Heart right ventricle (tissue), 16 donors: ENCODE measurements around the gene CD276. TPM values are rescaled to one million over a fixed set of nuclear protein-coding genes. Genes with fewer than 3 reads are reported as not detected.

Experiments
- ATAC-seq, 8 donors: fragments of 200-7000 bp; cut with Tn5 transposase; one replicate each; pipeline ENCODE4 v1.9.1; 2020; ENCODE audit warnings: mild to moderate bottlenecking in 8 of 8, moderate library complexity in 8 of 8, moderate number of reproducible peaks in 1 of 8
- DNase-seq, 2 donors: peaks; one replicate each; pipeline ENCODE4 v3.0.0-alpha.2; 2020
- H3K27ac ChIP-seq, 10 donors: fragments of 200-600 bp; sonication (generic) in 2 of 10; one replicate each; pipeline versions ENCODE4 v1.5.0 to v1.8.0; 2020 to 2022; ENCODE audit warnings: mild to moderate bottlenecking in 3 of 10
- H3K27me3 ChIP-seq, 7 donors: fragments of 200-600 bp; one replicate each; pipeline ENCODE4 v1.8.0; 2021 to 2022; ENCODE audit warnings: mild to moderate bottlenecking in 2 of 7
- H3K36me3 ChIP-seq, 9 donors: fragments of 200-600 bp; sonication (generic) in 1 of 9; one replicate each; pipeline versions ENCODE4 v1.5.0 to v1.8.0; 2020 to 2022; ENCODE audit warnings: mild to moderate bottlenecking in 2 of 9
- H3K4me1 ChIP-seq, 9 donors: fragments of 200-600 bp; sonication (generic) in 1 of 9; one replicate each; pipeline versions ENCODE4 v1.5.0 to v1.8.0; 2020 to 2022; ENCODE audit warnings: mild to moderate bottlenecking in 4 of 9
- H3K4me3 ChIP-seq, 10 donors: fragments of 200-600 bp; sonication (generic) in 2 of 10; one replicate each; pipeline versions ENCODE4 v1.5.0 to v1.8.0; 2020 to 2022; ENCODE audit warnings: mild to moderate bottlenecking in 7 of 10, moderate library complexity in 2 of 10
- H3K9me3 ChIP-seq, 11 donors: fragments of 200-600 bp in 10 of 11; sonication (generic) in 2 of 11; one replicate each; pipeline versions ENCODE4 v1.5.0 to v1.8.0; 2013 to 2022; ENCODE audit warnings: mild to moderate bottlenecking in 2 of 11, control low read depth in 1 of 11, moderate library complexity in 1 of 11
- CTCF ChIP-seq, 9 donors: fragments of 200-600 bp; sonication (generic) in 2 of 9; IDR thresholded peaks; one replicate each; pipeline versions ENCODE4 v1.5.0 to v1.8.0; 2021 to 2022; ENCODE audit warnings: antibody characterized with exemption in 9 of 9, mild to moderate bottlenecking in 5 of 9, moderate library complexity in 1 of 9
- WGBS, 2 donors: extraction: QIAGEN DNeasy Blood & Tissue Kit; methylation state at CpG; one replicate each; pipeline ENCODE4 v1.1.7; 2013; ENCODE audit warnings: inconsistent platforms in 1 of 2; 5-methylcytosine and 5-hydroxymethylcytosine counted together
- intact Hi-C, 10 donors: fragments of 100-400 bp; cut with DNase I; formaldehyde crosslinking; loops; one replicate each; pipeline versions ENCODE4 v1.11.1 to v1.14.2; 2022
- polyA plus RNA-seq, 2 donors: library from polyadenylated mRNA; stranded (reverse); fragments of 200-250 nt; gene quantifications; one replicate each; pipeline ENCODE4 v1.2.3, GENCODE V29; 2013
- total RNA-seq, 10 donors: library from RNA; stranded (reverse); fragmentation: NEBNext Ultra II Directional in 3 of 10; extraction: Animal tissue kit (Norgen Biotek cat#: 25700) in 3 of 10; gene quantifications; one replicate each; pipeline versions ENCODE4 v1.2.1 to v1.2.4, GENCODE V29; 2021 to 2023
- donor health status: Arrhythmogenic right ventricular cardiomyopathy.
- donor health status: ischemic (EF 13 %, LVEDD 7.1; RV severe dilation, severe dysfunction).
- donor health status: healthy with polysubstance abuse.
- donor health status: DM: no; HTN: yes; CAD: no.
- donor health status: DM: no; HTN: no; CAD: no.
- donor health status: ischemic (EF 25% LVEDD 6.9; RV normal size, moderate dysfunction).
- donor health status: ischemic (EF 25% LVEDD 5.7; RV mildly dilated, moderate dysfunction).
- donor health status: healthy.
- donor health status: DM: yes; HTN: yes; CAD: no.
- donor health status: Ischemic cardiomyopathy.
- donor health status: ischemic (EF 35%, LVEDD 5.7; RV mildly dilated, moderate dysfunction).
- donor health status: nonischemic (EF 11% LVEDD 7.7; RV severe dilation, severe dysfunction).
- donor health status: DM: yes; HTN: yes; CAD: no.
- donor health status: PGD.
- donor health status: ischemic (EF 29% LVEDD 5.4; RV normal size, mild dysfunction).
- donor health status: nonischemic (EF 23%, LVEDD 6.1; RV moderate dilation, normal function).

Gene CD276
- total and polyA plus RNA-seq, 12 donors = 26.5 to 77.1 (median 38.1) TPM

DNA sequence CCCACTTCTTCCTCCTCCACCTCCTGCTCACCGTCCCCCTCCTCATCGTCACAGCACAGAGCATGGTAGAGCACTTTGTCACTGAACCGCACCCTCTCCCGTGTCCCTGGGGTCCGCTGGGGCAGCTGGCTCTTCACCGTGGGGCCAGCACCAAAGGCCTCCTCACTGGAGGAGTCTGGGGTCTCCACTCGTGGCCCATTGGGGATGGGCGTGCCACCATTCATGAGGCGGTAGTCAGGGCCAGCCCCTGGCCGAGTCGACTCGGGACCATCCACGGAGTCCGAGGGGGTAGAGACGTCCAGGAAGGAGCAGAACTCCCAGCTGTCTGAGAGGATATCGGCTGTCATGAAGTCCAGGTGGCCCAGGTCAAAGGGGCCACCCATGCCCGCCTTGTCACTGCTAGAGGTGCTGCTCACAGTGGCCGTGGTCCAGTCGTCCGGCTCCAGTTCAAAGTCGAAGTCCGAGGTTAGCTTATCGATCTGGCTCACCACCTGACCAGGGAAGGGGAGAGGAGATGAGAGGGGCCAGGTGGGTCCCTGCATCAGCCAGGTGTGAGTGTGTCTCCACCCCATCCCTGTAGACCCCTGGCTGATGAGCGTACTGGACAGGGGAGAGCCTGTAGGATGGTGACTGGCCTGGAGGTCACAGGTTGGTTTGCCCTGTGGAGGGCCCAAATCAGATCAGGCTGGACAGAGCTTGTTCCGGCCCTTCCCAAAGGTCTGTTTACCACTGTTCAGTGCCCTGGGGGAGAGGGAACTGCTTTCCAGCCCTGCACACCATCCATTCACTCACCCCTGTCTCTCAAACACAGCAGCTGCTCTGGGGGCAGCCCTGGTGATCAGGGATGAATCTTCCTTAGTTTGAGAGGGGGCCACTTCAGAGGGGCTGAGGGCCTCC, 56.2 kb downstream of the CD276 start:
- peaks cover 0 to 3% (median 0%) of the 10 kb centered on the region in 7 donors for H3K27me3 ChIP-seq
- ATAC-seq = no peak
- H3K4me1 ChIP-seq = peaks cover 6 to 30% (median 12%) of the 10 kb centered on the region in 9 donors
- intact Hi-C loops = no loop called here
- no peak for DNase-seq
- no peak for TF ChIP-seq CTCF (IDR thresholded peaks at IDR 0.05)
- H3K27ac ChIP-seq = no peak overlapping the region
- WGBS, 2 donors = 91 to 93% methylated on average over 25 of the region's 25 CpGs
- peaks cover 0 to 4% (median 0%) of the 10 kb centered on the region in 9 donors for H3K36me3 ChIP-seq
- H3K4me3 ChIP-seq = no peak overlapping the region
- no peaks in the 10 kb centered on the region for H3K9me3 ChIP-seq

GRCh38 chr15:73741321-73741836, 57.2 kb downstream of the CD276 start:
- H3K9me3 ChIP-seq = no peaks in the 10 kb centered on the region
- ATAC-seq (no peak), DNase-seq (no peak)
- peaks cover 6 to 32% (median 12%) of the 10 kb centered on the region in 9 donors for H3K4me1 ChIP-seq
- no peak overlapping the region for H3K27ac ChIP-seq
- 53 to 65% methylated on average over 3 of the region's 3 CpGs for WGBS, 2 donors
- no peak overlapping the region for H3K4me3 ChIP-seq
- H3K27me3 ChIP-seq = peaks cover 0 to 3% (median 0%) of the 10 kb centered on the region in 7 donors
- intact Hi-C loops = no loop called here
- H3K36me3 ChIP-seq = peaks cover 0 to 4% (median 0%) of the 10 kb centered on the region in 9 donors
- no peak for TF ChIP-seq CTCF (IDR thresholded peaks at IDR 0.05)

GRCh38 chr15:73744293-73744692, 60.1 kb downstream of the CD276 start:
- DNase-seq = no peak
- ATAC-seq = no peak
- H3K9me3 ChIP-seq = no peaks in the 10 kb centered on the region
- H3K27me3 ChIP-seq = no peaks in the 10 kb centered on the region
- H3K36me3 ChIP-seq = peaks cover 0 to 4% (median 0%) of the 10 kb centered on the region in 9 donors
- peaks cover 6 to 42% (median 23%) of the 10 kb centered on the region in 9 donors for H3K4me1 ChIP-seq
- no peak for TF ChIP-seq CTCF (IDR thresholded peaks at IDR 0.05)
- no peak overlapping the region for H3K4me3 ChIP-seq
- WGBS, 2 donors = 76 to 79% methylated on average over 1 of the region's 1 CpG
- no peak overlapping the region for H3K27ac ChIP-seq
- intact Hi-C loops = no loop called here

- no peak for TF ChIP-seq CTCF (IDR thresholded peaks at IDR 0.05)
- Histone ChIP-seq H3K36me3 (peaks cover 0 to 5% (median 0%) of the 10 kb centered on the region in 9 donors), H3K4me1 (peaks cover 6 to 42% (median 23%) of the 10 kb centered on the region in 9 donors), H3K9me3 (no peaks in the 10 kb centered on the region), H3K27me3 (no peaks in the 10 kb centered on the region), H3K4me3 (no peak overlapping the region), H3K27ac (no peak overlapping the region)
- DNase-seq = no peak
- ATAC-seq = no peak
- intact Hi-C loops = no loop called here
- WGBS, 2 donors = 75 to 76% methylated on average over 7 of the region's 7 CpGs
These were observed 60.9 kb downstream of the CD276 start for GRCh38 chr15:73745073-73745472.
